ENCODE results near the gene COL18A1.
"Not testable (repeated sequence)": the region's sequence is repeated elsewhere in the genome, so short reads cannot be mapped to it uniquely, and the experiment has no call there.

COL18A1 gene

DNA sequence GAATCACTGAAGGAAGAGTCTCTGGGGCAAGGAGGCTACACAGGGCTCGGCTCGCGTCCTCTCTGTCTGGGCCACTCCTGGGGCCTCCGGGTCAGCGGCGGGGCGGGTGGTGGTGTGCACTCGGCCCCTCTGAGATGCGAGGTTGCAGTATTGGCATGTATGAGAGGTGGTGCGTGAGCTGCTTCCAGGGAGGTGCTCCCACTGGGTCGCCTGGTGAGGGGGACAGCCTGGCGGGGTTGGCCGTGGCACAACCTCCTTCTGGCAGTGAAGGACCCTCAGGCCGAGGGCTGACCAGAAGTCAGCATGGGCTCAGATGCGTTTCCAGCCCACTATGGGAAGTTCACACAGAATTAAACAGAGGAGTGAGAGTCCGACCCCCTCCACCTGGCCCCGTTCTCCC is 38.5 kb upstream of the COL18A1 start:
- intact Hi-C loops (cut with DNase I), result no loop called here
- DNase-seq, result no peak

DNA sequence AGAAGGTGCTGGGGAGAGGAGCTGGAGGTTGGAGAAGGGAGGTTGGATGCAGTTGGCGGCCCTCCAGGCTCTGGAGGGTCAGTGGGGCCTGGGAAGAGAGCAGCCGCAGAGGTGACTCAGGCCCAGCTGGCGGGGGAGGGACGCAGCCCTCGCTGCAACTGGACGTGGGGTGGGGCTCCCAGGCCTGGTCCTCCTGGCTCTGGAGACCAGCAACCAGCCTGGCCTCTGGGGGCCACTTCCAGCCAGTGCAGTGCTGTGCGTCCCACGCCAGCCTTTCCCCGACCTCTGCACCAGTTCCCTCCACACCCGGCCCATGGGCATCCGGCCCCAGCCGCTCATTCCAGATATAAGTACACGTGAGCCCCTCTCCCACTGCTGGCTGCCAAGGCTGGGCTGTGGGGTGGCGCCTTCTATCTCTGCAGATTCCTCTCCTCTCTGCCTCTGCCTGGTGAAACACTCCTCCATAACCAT is 38.0 kb upstream of the COL18A1 start:
- intact Hi-C loops (cut with DNase I), result no loop called here
- no peak for DNase-seq

DNA sequence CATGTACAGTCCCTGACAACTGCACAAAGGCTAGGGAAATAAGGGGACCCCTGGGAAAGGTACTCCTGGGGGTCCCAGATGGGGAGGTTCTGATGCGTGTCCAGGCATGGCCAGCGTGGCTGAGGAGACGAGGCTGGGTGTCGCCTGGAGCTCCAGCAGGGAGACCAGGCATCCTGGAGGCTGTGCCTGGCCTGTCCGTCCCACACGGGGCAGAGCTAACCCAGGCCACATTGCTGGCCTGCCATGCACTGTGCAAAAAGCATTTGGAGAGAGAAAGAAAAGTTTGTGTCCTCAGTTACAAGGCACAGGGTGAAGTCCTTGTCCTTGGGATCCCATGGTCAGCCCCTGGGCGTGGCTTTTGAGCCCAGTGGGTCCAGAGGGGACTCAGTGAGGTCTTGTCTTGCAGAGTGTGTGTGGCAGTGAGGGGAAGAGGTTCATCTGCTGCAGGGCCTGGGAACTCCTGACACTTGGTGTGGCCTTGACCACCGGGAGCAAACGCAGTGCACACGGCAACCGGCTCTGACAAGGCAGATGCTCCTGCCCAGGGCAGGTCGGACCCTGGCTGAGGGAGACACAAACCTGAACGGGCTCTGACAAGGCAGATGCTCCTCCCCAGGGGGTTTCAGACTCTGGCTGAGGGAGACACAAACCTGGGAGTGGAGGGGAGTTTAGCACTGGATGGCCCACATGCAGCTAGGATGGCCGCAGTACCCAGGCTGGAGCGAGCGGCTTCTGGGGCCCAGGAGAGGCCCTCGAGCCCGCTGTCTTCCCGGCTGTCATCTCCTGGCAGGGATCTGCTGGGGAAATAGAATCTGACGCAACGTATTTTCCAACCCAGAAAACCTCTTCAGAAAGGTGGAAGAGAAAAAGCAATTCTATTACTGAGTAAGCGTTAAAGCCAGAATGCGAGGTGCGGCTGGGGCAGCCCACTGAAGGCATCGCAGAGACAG is 37.3 kb upstream of the COL18A1 start:
- no peak for DNase-seq
- intact Hi-C loops (cut with DNase I), result no loop called here

DNA sequence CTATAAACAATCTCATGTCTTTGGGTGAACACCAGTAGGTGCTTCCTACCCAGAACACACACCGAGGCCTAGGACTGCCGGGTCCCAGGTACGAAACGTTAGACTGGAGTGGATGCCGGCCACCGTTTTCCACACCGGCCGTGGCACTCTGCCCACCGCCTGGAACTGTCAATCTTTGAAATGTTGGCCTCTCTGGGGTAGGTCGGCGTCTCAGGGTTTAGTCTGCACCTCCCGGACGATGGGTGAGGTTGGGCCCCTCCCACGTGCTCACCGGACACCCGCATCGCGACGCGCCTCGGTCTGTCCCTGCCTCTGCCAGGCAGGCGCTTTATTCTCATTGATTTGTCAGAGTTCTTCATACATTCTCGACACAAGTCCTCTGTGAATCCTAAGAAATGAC is 35.9 kb upstream of the COL18A1 start:
- intact Hi-C loops (cut with DNase I); DNase-seq: not testable (repeated sequence)

DNA sequence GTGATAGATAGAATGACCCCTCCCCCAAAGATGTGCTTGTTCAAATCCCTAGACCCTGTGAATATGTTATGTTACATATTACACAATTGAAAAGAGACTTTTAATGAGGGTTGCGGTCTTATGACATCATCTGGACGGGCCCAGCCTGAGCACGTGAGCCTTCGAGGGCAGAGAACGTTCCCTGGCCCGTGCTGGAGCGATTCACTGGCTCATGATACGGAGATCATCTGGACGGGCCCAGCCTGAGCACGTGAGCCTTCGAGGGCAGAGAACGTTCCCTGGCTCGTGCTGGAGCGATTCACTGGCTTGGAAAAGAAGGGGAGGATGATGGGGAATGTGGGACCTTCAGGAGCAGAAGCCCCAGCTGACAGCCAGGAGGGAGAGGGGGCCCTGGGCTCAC is 34.4 kb upstream of the COL18A1 start:
- DNase-seq, result no peak
- intact Hi-C loops (cut with DNase I), result no loop called here

DNA sequence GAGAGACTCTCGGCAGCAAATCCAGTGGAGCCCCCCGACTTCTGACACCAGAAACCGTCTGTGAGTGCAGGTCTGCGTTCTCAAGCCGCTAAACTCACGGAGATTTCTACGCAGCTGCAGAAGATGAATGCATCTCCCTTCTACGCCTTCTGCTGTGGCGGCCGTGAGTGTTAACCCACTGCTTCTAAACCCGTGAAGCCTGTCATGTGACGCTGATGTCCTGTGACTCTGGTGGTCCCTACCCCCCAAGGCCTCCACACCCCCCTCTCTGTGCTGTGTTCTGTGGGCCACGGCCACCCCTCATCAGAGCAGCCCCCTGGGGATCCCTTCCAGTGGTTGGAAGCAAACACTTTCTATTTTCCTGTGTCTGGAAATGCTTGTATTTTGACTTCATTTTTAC is 33.9 kb upstream of the COL18A1 start:
- intact Hi-C loops (cut with DNase I), result no loop called here
- no peak for DNase-seq

DNA sequence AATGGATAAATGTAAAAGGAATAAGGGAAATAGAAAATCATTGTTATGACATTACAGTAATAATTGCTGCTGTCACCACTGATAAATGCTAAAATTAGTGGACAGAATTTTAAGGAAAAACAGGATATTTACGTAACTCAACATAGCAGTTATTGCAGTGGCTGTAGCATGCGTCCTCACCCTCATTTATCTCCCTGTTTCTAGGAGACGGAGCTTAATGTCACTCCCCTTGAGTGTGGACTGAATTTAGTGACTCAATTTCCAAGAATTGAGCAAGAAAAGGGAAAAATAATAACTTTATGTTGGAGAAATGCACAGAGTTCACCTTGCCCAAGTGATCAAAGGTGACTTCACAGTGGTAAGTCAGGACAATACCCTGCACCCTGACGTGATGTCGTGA is 33.3 kb upstream of the COL18A1 start:
- no peak for DNase-seq
- intact Hi-C loops (cut with DNase I), result no loop called here

DNA sequence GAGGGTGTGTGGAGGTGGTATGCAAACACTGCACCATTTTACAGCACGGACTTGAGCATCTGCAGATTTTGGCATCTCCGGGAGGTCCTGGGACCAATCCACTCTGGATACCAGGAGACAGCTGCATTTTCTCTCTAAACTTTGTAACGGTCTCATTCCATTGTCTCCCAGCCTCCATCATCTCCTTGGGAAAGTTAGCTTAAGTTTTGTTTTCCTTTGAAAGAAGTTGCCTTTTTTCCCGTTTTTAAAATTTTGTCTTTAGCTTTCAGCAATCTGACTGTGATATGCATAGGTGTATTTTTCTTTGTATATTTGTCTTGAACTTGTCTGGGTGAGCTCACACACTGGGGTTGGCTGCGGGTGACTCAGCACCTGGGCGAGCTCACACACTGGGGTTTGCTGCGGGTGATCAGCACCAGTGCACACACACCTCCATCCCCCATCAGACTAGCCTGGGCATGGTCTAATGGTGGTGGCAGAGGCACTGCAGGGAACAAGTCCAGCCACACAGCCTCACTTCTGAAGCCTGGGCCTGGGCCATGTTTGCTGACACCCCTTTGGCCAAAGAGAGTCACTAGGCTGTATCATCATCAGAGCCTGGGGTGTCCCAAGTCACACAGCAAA is 32.1 kb upstream of the COL18A1 start:
- intact Hi-C loops (cut with DNase I), result no loop called here
- DNase-seq, result peak in 2 of 42 donors; percentile 14 to 16

DNA sequence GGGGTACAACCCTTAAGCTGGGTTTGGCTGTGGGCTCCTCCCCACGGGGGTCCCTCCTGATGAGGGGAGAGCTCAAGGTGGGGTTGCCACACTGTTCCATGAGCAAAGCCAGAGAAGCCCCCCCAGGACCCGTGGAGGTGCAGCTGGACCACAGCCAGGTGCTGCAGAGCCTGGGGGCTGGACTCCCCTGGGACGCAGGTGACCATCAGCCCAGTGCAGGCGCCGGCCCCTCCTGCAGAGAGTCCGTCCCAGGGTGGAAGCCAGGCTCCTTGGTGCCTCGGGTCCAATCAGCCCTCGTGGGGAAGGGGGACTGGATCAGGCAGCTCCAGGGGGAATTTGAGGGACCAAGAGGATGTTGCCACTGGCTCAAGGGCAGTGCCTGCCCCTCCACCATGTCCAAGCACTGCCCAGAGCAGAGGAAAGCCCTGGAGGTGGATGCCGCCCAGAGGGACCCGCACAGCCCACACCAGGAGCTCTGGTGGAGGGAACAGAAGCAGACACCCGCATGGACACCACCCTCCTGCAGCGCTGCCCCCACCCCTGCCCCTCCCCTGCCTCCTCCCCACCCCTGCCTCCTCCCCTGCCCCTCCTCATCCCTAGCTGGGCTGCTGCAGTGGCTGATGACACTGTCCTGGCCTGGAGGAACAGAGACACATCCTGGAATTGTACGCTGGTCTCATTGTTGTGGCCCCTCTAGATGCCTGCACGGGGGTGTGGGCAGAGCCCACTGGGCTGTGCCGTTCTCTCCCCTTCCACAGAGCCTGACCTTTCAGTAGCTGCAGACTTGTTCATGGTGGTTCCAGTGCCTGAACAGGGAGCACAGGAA is 30.8 kb upstream of the COL18A1 start:
- intact Hi-C loops (cut with DNase I), result no loop called here
- DNase-seq, result no peak

DNA sequence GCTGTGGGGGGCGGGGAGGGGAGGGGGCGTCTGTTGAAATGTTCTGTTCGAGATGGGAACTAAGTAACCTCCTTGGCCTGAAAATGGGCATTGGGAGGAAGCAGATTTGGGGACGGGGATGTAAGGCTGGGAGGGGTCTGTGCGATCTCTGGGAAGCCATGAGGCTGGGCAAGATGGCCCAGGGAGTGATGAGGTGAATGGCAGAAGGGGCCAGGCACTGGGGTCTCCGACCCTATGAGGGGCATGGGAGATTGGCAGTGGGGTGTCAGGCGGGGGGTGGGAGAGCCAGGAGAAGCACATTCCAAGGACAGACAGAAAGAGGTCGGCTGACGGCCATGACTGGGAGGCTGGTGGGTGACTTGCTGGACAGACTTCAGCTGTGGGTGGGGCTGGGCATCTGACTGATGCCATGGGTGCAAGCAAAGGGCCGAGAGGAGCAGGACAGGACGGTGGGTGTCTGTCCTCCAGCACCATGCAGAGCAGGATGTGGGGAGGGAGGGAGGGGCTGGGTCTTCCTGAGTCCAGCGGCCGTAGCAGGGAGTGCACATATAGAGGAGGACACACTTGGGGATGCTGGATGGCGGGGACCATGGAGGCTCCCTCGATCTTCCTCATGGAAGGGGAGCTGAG is 30.0 kb upstream of the COL18A1 start:
- no peak for DNase-seq
- intact Hi-C loops (cut with DNase I), result no loop called here

DNA sequence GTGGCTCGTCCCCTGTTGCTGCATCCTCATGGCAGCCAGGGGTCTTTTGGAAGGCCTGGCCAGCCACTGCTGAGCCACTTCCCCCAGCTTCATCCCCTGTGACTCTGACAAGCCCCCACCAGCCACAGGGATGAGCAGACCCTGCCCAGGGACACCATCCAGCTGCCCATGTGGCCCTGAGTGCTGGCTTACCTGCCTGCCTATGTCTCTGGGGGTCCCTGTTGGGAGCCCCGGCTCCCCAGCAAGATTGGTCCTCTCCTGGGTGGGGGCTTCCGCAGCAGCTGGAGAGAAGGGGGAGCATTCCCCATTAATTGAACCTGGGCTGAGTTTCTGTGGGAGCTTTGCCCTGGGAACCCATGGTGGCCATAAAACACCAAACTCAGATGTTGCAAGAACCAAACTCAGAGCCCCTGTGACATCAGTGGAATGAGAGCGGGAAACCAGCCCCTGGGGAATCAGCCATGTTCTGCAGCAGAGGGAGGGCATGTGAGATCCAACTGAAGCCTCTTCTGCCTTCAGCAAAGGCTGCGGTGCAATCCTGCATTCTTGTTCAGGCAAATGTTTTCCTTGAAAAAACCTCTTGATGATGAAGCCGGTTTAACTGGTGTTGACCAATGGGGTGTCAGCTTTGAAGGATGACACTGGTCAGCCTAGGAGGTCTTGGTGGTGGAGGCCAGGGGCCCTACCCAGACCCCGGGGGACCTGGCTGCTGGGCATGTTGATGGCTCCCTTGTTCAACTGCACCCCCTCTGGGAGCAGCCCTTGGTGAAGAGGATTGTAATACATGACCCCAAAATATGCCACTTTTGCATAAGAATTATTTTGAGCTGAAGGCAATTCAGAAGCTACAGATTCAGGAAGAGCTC is 28.3 kb upstream of the COL18A1 start:
- intact Hi-C loops (cut with DNase I), result no loop called here
- no peak for DNase-seq

DNA sequence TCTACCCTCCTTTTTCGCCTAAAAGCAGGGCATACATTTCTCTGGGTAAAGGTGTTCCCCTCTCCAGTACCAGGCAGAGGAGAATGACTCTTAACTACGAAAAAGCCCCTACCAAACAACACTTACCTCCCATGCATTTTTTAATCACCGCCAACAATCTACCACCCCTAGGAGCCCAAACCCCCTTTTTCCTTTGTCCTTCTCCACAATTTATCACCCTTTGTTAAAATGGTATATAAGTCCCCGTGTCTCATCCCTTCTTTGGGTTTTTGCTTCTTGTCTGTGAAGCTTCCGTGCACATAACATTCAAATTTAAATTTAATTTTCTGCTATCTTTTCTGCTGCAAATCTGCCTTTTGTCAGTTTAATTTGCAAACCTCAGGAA is 27.6 kb upstream of the COL18A1 start:
- intact Hi-C loops (cut with DNase I), result no loop called here
- no peak for DNase-seq

DNA sequence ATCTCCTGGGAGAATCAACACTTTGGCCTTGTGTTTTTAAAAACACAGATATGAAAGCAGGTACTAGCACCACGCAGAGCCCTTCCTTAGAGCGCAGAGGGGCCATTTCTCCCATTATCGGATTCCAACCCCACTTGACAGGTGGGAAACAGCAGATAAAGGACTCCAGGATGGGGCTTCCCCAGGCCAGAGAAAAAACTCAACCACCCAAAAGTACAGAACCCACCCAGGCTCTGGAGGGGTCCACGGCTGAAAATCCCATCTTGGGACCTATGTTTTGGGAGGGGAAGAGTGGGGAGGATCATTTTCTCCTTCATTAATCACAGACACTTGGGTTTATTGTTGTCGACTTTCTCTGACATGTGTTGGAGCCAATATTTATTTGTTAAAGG is 27.1 kb upstream of the COL18A1 start:
- intact Hi-C loops (cut with DNase I), result no loop called here
- no peak for DNase-seq

DNA sequence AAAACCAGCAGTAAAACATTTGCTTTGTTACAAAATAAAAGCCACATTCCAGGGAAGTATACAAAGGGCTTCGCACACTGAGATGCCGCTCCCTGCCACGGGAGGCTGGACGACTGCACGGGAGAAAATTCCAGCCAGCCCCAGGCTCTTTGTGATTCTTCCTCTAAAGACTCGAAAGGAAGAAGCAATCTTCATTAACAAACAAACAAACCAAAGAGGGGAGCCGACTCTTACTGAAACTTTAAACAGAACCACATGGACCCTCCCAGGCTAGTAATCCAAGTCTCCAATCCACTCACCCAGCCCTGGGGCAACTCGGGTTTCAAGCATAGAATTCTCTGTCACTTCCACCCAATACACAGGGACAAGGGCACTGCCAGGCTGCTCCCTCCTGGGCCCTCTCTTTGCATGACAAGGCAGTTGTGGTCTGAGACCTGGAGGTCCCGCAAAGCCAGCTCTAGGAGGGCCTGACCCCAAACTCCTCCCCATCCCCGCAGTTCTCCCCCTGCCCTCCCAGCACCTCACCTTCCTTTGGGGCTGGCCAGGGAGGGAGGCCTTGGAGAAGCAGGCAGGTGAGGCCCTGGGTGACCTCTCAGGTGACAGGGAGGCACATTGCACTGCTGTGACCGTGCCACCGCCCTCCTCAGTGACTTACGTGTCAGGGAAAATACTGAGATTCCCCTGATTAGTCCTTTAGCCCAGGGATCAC is 26.6 kb upstream of the COL18A1 start:
- intact Hi-C loops (cut with DNase I), result no loop called here
- peak in 1 of 42 donors; percentile 7 for DNase-seq

DNA sequence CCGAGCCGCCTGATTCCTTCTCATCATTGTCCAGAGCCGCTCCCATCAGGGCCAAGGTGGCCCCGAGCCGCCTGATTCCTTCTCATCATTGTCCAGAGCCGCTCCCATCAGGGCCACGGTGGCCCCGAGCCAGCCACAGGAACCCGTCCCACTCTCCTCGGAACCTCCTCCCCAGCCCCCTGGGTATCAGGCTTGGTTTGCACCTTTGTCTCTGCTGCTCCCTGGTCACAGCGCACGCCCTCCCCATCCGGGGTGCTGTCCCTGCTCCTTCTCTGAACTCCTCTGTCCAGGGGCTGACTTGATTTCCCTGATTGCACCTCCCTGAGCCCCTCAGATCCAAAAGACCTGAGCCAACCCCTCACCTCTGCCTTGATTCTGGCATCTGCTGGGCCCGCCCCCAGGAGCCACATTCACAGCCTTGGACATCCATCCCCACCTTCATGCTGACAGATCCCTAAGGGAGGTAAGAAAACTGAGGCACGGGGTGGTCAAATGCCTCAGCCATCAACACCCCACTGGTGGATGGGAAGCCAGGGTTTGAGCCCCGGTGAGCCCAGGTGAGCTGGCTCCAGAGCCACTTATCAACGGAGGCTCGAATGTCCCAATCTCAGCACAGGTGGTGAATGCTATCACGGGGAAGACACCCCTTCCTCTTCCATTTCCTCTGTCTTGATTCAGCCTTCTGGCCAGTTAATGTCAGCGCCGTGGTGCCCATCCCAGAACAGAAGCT is 25.6 kb upstream of the COL18A1 start:
- DNase-seq, result no peak
- intact Hi-C loops (cut with DNase I), result no loop called here

DNA sequence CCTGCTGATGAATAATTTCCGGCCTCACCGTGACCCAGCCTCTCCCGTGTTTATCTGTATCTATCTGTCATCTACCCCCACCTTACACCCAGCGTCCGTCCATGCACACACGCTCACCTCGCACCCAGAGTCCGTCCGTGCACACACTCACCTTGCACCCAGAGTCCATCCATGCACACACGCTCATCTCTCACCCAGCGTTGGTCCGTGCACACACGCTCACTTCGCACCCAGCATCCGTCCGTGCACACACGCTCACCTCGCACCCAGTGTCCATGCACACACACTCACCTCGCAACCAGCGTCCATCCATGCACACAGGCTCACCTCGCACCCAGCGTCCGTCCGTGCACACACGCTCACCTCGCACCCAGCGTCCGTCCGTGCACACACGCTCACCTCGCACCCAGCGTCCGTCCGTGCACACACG is 25.0 kb upstream of the COL18A1 start:
- intact Hi-C loops (cut with DNase I), result no loop called here
- DNase-seq, result no peak

DNA sequence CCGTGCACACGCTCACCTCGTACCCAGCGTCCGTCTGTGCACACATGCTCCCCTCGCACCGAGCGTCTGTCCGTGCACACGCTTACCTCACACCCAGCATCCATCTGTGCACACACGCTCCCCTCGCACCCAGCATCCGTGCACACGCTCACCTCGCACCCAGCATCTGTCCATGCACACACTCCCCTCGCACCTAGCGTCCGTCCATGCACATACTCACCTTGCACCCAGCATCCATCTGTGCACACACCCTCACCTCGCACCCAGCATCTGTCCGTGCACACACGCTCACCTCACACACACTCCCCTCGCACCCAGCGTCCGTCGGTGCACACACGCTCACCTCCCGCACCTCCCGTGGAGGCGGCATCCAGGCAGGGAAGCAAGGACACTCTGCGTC is 24.4 kb upstream of the COL18A1 start:
- intact Hi-C loops (cut with DNase I), result no loop called here
- no peak for DNase-seq

Data from head of caudate nucleus (tissue), 42 donors.